GM19193 (cell line): ENCODE results near the gene STOX2.

Experiments
- POLR2A ChIP-seq: IDR thresholded peaks from 4 replicates; pipeline ENCODE4 v1.6.1; 2011; ENCODE audit not compliant: insufficient read depth, insufficient read length; ENCODE audit errors: extremely low read depth

STOX2 gene

GRCh38 chr4:183905081-183905592 lies at the start of gene STOX2:
Gene STOX2, plus strand, starts transcription at chr4:183905307. Its CDS starts 1,484 bp downstream, at chr4:183906791.
- no peak for TF ChIP-seq POLR2A

GRCh38 chr4:183855323-183856190 lies 49.5 kb upstream of the STOX2 start:
- TF ChIP-seq POLR2A: no peak

GRCh38 chr4:183857040-183857439 lies 48.1 kb upstream of the STOX2 start:
- no peak for TF ChIP-seq POLR2A

GRCh38 chr4:183858011-183858615 lies 47.0 kb upstream of the STOX2 start:
- TF ChIP-seq POLR2A: no peak

GRCh38 chr4:183860119-183860518 lies 45.0 kb upstream of the STOX2 start:
- TF ChIP-seq POLR2A: no peak

- no peak for TF ChIP-seq POLR2A
Measured at GRCh38 chr4:183860731-183861130, 44.4 kb upstream of the STOX2 start.

- no peak for TF ChIP-seq POLR2A
Measured at GRCh38 chr4:183861426-183861825, 43.7 kb upstream of the STOX2 start.

- TF ChIP-seq POLR2A: no peak
Measured at GRCh38 chr4:183863155-183863825, 41.8 kb upstream of the STOX2 start.

- no peak for TF ChIP-seq POLR2A
Measured at GRCh38 chr4:183867247-183867646, 37.9 kb upstream of the STOX2 start.

- TF ChIP-seq POLR2A: no peak
Measured at GRCh38 chr4:183870997-183871396, 34.1 kb upstream of the STOX2 start.

- no peak for TF ChIP-seq POLR2A
Measured at GRCh38 chr4:183871581-183871980, 33.5 kb upstream of the STOX2 start.

GRCh38 chr4:183872531-183872930 lies 32.6 kb upstream of the STOX2 start:
- no peak for TF ChIP-seq POLR2A

- no peak for TF ChIP-seq POLR2A
Measured at GRCh38 chr4:183873409-183874185, 31.5 kb upstream of the STOX2 start.

- no peak for TF ChIP-seq POLR2A
Measured at GRCh38 chr4:183875251-183875825, 29.8 kb upstream of the STOX2 start.
